Myocyte (in vitro differentiated cells): ENCODE measurements around the gene ARF1. TPM values are rescaled to one million over a fixed set of nuclear protein-coding genes. Genes with fewer than 3 reads are reported as not detected.
A peak's percentile ranks its signal among the peaks of the same experiment; 100 is the strongest.

Experiments used
- DNase-seq: peaks from one replicate; pipeline ENCODE4 v3.0.0-alpha.2; 2012; ENCODE audit warnings: low read depth
- polyA plus RNA-seq: library from polyadenylated mRNA; unstranded; fragments of >200 nt; gene quantifications from one replicate; pipeline ENCODE4 v1.2.1, GENCODE V29; 2012; ENCODE audit warnings: missing spikeins
- total RNA-seq: library from RNA; depleted of rRNA; stranded (reverse); fragments of >200 nt; gene quantifications from 2 replicates; pipeline ENCODE4 v1.2.3, GENCODE V29; 2014

Gene ARF1
- 224 and 259 TPM in 2 replicates for total RNA-seq
- polyA plus RNA-seq = 608 TPM

DNA sequence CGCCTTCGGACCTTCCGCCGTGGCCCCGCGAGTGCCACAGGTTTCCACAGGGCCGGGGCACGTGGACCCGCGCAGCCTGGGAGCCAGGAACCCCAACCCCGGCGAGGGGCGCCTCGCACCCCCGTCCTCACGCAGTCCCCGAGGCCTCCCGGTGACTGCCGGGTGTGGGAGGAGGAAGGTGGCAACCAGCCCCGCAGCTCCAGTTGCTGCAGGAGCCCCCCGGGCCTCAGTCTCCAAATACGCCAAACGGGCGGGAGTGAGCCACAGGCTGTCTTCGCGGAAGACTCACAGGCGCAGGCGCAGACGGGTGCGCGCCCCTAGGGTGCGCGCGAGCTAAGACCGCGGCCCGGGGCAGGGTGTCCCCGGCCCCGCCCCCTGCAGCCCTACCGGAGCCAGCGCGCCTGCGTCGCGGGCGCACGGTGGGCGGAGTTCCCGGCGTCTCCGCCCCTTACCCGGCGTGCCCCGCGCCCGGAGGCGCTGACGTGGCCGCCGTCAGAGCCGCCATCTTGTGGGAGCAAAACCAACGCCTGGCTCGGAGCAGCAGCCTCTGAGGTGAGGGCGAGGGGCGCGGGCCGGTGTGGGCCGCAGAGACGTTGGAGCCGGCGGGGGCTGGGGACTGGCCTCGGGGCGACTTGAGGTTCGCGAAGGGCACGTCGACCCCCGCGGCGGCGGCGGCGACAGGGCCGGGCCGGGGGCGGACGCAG, at the start of gene ARF1:
Gene ARF1 (plus strand): TSS at position 495 of the 704 bp plus-strand sequence. CDS start 14,407 bp downstream, outside the sequence.
- peak; percentile 92 for DNase-seq

DNA sequence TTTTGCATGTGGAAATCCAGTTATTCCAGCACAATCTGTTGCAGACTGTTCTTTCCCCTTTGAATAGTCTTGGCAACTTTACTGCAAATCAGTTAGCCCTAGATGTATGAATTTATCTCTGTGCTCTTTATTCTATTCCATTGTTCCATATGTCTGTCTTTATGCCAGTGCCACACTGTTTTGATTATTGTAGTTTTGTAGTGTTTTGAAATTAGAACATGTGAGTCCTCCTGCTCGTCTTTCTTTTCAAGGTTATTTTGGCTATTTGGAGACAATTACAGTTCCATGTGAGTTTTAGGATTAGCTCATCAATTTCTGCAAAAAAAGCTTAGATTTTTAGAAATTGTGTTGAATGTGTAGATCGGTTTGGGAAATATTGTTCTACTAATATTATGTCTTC, 49.1 kb upstream of the ARF1 start:
- no peak for DNase-seq

DNA sequence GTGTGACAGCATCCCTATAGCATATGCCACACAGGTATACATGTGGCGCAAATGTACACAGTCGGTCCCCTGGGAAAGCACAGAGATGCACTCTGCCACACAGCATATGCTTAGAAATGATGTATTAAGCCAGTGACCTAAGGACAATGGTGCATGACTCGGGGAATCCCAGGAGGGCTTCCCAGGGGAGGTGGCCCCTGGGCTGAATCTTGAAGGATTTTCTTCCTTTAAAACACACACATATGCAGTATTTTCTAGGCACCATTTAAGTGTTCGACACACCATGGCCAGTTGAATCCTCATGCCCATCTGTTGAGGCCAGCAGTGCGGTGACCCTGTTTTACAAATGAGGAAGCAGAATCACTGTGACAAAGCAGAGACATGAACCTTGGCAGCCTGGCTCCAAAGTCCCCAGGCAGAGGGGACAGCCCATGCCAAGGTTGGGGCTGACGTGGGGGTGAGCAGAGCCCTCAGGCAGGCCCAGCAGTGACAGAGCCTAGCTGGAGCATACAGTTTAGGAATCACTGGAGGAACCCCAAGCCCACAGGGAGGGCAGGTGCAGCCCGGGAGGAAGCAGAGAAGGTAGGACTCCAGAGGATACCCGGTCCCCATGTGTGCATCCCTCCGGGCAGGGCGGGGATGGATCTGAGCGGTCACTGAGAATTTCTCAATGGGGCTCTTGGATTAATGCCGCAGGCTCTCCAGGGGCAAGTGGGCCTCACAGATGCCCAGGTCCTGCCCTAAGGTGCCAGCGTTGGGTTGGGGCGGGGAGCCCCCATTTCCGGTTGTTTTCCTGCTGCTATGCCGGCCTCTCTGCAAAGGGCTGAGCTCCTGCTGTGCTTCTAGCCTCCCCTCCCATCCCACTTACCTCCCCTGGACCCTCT, 47.3 kb upstream of the ARF1 start:
- no peak for DNase-seq

DNA sequence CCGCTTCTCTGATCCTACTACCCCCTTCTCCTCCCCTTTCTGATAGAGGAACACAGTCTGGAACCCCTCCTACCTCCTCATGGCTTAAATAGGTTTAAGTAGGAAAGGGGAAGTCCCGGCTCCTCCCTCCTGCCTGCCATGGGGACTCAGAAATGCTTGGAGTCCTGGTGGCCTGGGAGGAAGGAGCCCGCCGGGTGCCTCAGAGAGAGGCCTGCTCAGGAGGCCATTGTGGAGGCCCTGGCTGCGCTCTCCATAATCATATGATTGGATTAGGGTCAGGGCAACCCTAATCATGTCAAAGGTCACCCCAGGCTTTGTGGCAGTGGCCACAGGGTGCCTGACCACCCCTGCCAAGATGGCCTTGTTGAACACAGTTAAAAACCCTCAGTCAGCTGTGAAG, 46.7 kb upstream of the ARF1 start:
- no peak for DNase-seq

DNA sequence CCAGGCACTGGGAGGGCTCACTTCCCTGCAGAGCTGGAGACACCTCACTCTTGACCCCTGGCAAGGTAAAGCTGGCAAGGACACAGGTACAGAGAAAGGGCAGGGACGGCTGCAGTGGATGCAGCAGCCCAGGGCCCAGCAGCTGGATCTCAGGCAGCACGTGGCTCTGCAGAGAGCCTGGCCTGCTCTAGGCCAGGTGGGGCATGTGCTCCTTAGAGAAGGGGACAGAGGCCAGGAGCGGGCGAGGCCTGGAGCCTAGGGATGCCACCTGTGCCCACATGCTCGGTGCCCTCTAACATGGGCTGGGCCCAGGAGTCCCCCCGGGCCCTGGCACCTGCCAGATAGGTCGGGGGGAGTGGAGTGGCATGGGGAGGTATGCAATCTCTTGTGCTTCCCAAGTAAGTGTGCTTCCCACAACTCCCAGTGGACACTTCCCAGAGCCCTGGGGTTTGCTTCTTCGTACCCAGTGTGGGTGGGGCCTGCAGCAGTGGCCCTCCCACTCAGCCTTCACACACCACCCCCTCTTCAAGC, 45.7 kb upstream of the ARF1 start:
- DNase-seq = no peak

DNA sequence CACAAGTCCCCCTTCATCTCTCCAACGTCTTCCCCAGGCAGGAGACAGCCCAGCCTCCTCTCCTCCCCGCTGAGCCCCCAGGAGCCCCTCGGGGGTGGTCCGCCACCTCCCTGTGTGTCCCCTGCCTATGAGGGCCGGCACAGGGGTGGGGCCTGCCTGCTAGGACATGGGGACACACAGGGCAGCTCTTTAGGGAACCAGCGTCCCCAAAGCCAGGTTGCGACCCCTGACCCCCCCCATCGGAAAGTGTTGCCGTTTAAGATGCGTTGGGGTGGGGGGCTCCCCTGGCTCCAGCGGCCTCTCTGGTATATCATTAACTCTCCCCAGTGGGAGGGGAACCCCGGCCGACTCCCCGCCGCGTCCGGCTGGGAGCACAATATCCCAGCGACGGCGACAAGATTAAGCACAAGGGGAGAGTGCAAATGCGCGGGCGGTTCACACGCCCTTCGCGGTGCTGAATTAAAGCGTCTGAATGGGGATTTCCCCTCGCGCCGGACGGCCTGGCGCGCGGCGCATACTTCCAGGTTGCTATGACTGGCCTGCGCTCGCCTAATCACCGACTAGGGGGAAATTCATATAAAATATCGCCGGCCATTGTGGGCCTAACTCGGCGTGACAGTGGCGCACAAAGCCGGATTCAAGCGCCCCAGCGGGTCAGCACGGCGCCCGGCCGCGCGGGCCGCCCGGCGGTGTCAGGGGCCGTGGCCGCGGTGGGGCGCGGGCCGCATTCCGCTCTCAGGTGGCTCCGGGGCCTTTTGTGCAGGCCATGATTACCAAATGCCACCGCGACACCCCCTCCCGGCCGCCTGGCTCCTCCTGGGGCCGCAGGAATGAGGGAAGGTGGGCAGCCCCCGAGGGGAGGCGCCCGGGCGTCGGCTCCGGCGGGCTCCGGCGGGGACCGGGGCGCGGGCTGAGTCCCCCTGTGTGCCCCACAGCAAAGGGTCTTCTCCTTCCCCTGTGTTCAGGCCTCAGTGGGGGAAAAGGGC, 44.8 kb upstream of the ARF1 start:
- DNase-seq = no peak

DNA sequence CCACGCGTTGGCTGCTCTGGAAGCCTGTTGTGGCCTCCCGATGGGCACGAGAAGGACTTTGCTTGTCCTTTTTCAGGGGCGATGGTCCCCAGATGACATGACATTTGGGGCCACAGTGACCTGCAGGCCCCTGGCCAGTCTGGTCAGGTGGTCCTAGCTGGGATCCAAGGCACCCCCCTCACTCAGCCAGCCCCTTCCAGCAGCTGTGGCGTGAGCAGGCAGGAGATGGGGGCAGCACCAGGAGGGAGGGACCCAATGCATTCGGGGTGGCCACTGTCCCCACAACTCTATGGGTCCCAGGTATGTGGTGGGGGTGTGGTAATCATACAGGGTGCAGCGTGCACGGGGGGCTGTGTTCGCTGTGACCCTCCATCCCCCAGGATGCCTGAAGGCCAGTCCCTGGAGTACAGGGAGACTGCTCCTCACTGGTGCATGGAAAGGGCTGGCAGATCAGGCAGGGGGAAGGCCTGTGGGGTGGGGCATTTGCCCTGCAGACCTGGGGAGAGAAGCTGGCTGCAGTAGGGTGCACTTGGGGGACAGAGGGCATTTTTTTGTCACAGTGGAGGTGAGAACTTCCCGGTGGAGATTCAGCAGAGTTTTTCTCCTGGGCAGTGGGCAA, 44.0 kb upstream of the ARF1 start:
- no peak for DNase-seq

DNA sequence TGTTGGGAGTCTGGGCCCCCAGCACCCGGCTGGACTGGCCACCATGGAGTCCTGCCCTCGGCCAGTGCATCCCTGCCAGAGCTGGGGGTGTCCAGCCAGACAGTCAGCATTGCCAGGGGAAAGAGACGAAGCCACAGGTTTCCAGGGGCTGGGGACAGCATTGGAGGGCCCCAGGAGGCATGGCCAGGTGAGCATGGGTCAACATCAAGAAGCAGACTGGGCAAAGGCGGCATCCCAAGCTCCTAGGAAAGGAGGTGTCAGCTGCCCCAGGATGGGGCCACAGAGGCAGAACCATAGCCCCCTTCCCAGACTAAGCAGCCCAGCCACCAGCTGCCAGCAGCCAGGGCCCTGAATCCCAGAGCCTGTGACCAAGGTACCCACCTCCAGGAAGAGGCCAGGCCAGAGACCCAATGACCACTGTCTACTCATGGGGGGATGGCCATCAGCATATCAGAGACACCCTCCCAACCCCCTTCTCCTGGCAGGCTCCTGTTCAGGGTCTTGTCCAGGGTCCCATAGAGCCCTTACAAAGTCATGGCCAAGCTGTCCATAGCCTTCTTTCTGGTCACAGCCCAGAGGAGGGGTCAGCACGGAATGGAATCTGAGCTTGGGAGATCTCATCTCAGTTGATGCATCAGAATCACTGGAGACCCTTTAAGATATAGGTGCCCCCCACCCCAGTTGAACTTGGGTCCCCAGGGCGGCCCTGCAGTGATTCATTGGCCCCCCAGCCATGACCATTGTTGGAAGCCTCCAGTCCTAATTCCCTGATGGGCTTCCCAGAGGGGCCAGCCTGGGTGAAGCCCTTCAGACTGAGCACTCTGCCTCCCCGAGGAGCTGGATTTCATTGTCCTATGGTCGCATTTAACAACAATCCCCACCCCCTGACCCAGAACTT, 43.3 kb upstream of the ARF1 start:
- DNase-seq = no peak

DNA sequence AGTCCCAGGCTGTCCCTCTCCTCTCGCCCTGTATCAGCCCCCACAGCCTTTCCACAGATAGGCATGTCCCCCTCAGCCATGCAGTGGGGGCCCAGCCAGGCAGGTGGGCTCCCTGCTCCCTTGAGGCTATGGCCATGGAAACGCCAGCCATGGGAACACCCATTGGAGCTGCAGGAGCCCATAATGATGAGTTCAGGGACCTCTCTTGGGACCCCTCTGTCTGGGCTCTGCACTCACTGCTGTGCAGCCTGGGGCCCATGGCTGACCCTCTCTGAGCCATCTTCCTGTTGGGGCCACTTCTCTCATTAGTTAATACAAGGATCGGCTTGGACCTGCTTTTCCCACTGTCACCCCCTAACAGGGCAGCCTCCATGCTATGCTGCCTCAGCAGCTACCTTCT, 42.5 kb upstream of the ARF1 start:
- DNase-seq = no peak

DNA sequence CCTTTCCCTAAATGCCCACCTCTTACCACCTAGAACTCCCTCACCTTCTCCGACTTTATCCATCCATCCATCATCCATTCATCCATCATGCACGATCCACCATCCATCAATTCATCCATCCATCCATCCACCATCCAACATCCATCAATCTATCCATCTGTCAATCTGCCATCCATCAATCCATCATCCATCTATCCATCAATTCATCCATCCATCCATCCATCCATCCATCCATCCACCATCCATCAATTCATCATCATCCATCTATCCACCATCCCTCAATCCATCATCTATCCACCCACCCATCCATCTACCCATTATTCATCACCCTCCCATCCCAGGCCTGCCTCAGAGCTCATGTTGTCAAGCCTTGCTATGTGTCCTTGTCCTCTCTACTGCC, 41.2 kb upstream of the ARF1 start:
- DNase-seq = no peak

DNA sequence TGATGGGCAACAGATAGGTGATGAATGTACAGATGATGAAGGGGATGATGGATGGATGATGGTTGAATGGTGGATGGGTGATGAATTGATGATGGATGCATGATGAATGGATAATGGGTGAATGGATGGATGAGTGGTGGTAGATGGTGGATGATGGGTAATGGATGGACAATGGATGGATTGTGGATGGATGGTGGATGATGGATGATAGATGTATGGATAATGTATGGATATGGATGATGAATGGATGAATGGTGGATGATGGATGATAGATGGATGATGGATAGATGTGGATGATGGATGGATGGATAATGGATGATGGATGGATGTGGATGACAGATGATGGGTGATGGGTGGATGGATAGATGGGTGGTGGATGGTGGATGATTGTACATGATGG, 40.0 kb upstream of the ARF1 start:
- DNase-seq = no peak

DNA sequence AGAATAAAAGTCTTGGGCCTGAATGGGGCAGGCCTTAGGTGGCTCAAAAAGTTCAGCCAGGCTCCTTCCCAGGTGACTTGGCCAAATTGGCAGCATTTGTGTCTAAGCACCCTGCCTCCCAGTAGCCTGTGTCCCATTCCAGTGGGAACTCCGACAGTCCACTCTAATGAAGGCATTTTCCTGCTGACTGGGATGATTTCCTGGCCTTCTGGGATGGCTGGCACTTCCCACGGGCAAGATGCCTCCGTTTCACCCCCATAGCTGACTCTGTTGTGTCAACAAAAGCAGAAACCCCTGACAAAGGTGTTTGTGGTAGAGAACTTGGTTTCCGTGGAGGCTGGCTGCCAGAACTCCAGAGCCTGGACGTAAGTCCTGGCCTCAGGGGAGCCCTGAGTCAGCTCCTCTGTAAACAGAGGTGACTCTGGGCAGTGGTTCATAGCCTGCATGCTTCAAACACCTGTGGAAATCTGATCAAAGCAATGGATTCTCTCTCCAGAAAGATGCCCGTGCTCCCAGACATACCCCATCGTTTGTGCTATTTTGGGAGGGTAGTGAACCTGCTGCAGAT, 39.1 kb upstream of the ARF1 start:
- DNase-seq = no peak

DNA sequence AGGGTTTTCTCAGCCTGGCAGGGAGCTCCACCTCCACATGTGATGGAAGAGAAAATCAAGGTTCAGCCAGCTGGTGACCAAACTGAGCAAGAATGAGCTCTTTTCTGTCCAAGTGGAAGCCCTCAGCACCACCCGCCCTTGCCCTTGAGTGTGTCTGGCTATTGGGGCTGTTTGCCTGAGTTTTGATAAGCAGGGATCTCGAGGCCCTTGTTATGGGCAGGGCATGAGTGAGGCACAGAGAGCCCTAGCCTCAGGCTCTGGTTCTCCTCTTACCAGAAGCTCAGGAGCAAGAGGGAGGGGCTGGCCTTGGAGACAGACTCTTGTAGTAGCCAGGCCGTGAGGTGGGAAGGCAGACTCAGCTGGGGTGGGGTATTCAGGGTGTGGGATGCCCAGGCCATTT, 37.5 kb upstream of the ARF1 start:
- DNase-seq = no peak

DNA sequence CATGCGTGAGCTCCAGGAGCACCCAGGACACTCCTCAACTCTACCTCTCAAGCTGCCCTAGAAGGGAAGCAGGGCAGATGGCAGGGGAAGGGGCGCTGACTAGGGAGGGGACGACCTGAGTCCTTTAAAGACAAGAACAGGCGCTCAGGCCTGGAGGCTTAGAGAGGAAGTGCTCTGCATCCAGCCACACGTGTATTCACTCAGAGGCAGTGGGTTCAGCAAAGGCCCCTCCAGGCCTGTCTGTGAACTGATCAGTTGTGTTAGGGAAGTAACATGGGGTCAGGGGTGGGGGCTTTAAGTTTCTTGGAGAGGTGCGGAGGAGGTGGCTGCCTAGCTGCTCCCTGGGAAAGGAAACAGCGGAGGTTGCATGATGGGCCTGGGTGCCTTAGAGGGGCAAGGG, 37.1 kb upstream of the ARF1 start:
- no peak for DNase-seq

DNA sequence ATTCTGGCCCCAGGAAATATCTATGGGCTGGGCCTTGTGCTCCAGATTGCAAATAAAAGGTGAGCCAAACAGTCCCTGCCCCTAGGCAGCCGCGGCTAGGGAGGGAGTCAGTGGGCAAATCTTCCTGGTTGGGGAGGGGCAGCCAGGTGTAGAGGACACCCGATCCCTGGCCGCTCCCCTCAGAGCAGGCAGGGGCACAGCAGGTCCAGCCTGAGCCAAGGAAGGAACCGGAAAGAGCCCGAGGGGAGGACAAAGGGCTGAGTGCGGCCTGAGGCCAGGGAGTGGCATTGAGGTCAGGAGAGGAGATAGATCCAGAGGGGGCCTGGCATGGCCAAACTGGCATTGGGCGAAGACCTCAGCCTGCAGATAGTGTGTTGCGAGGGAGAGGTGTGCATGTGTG, 36.6 kb upstream of the ARF1 start:
- DNase-seq = no peak

DNA sequence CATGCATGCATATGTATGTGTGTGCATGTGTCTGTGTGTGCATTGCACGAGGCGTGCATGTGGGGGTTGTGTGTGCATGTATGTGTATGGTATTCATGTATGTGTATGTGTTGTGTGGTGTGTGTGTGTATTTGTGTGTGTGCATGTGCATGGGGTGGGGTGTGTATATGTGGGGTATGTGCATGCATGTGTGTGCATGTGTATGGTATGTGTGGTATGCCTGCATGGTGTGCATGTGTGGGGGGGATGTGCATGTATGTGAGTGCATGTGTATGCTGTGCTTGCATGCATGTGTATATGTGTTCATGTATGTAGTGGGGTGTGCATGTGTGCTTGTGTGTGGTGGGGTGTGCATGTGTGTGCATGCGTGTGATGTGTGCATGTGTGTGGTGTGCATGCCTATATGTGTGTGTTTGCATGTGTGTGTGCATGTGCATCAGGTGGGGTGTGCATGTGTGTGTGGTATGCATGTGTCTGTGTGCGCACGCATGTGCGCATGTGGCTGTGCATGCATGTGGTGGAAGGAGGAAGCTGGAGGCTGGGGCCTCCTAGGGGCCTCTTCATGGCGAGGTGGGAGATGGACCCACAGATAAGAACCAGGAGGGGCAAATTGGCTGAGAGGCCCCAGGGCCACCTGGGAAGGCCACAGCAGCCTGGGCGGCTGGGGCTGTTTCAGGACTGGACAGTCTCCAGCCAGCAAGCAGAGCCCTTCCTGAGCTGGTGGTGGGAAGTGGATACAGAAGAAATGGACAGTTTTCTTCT, 35.9 kb upstream of the ARF1 start:
- DNase-seq = no peak

DNA sequence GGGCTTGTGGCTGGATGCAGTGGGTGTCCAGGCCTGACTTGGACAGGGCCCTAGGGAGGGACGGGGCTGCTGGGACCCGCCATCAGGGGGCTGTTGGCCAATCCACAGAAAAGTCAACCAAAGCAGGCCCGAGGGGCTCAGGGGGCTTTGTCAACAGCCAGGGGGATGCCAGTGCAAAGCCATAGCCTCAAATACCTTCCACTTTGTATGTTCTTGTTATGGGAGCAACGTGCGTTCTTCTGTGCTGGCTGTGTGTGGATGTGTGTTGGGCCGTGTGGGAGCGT, 35.4 kb upstream of the ARF1 start:
- DNase-seq = no peak

DNA sequence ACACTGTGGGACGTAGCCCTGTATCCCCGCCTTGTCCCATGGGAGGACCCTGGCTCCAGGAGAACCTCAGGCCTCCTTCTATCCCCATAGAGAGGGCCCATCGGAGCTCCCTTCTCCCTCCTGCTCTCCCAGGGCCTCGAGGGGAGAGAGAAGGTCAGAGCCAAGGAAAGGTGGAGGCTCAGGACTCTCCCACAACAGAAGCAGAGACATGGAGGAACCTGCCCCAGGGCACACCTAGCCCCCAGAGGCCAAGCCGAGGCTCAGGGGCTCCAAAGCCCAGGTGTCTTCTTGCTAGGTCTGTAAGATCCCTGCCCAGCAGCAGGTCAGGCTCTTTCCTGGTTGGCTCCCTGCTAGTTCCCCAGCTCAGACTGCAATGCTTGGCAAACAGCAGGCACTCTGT, 34.4 kb upstream of the ARF1 start:
- DNase-seq = no peak
